Posterior vena cava (tissue), 2 donors: ENCODE results near the gene AKAP13. TPM values are rescaled to one million over a fixed set of nuclear protein-coding genes. Genes with fewer than 3 reads are reported as not detected.
"Not testable (repeated sequence)": the region's sequence is repeated elsewhere in the genome, so short reads cannot be mapped to it uniquely, and the experiment has no call there.

Source experiments
- DNase-seq: peaks from one replicate; pipeline ENCODE4 v3.0.0-alpha.2; 2020; ENCODE audit warnings: low spot score
- intact Hi-C, 2 donors: fragments of 100-400 bp; cut with DNase I; formaldehyde crosslinking; loops; one replicate each; pipeline versions ENCODE4 v1.14.1 to v1.14.2; 2022 to 2023
- long read RNA-seq, 2 donors: library from polyadenylated mRNA; unstranded; transcript quantifications; one replicate each; pipeline ENCODE4 v2.0.0, GENCODE V29; 2020 to 2021
- total RNA-seq, 2 donors: library from RNA; stranded (reverse); fragmentation: NEBNext Ultra II Directional; extraction: Animal tissue kit (Norgen Biotek cat#: 25700); gene quantifications; one replicate each; pipeline ENCODE4 v1.2.1, GENCODE V29; 2021
- donor health status: DM: yes; HTN: yes; CAD: no.
- donor health status: DM: yes; HTN: yes; CAD: no.

The AKAP13 gene, protein sequence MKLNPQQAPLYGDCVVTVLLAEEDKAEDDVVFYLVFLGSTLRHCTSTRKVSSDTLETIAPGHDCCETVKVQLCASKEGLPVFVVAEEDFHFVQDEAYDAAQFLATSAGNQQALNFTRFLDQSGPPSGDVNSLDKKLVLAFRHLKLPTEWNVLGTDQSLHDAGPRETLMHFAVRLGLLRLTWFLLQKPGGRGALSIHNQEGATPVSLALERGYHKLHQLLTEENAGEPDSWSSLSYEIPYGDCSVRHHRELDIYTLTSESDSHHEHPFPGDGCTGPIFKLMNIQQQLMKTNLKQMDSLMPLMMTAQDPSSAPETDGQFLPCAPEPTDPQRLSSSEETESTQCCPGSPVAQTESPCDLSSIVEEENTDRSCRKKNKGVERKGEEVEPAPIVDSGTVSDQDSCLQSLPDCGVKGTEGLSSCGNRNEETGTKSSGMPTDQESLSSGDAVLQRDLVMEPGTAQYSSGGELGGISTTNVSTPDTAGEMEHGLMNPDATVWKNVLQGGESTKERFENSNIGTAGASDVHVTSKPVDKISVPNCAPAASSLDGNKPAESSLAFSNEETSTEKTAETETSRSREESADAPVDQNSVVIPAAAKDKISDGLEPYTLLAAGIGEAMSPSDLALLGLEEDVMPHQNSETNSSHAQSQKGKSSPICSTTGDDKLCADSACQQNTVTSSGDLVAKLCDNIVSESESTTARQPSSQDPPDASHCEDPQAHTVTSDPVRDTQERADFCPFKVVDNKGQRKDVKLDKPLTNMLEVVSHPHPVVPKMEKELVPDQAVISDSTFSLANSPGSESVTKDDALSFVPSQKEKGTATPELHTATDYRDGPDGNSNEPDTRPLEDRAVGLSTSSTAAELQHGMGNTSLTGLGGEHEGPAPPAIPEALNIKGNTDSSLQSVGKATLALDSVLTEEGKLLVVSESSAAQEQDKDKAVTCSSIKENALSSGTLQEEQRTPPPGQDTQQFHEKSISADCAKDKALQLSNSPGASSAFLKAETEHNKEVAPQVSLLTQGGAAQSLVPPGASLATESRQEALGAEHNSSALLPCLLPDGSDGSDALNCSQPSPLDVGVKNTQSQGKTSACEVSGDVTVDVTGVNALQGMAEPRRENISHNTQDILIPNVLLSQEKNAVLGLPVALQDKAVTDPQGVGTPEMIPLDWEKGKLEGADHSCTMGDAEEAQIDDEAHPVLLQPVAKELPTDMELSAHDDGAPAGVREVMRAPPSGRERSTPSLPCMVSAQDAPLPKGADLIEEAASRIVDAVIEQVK (N-terminal part only)
- total RNA-seq, result 100 to 1,000 TPM; 214 TPM
- long read RNA-seq, donor 1, partial matches to known transcripts, result 20 of 49 reads
- long read RNA-seq, donor 1, other reads (novel, unspliced or antisense), result 29 of 49 reads
- long read RNA-seq, donor 2, partial matches to known transcripts, result 61 of 146 reads
- long read RNA-seq, donor 2, other reads (novel, unspliced or antisense), result 85 of 146 reads

DNA sequence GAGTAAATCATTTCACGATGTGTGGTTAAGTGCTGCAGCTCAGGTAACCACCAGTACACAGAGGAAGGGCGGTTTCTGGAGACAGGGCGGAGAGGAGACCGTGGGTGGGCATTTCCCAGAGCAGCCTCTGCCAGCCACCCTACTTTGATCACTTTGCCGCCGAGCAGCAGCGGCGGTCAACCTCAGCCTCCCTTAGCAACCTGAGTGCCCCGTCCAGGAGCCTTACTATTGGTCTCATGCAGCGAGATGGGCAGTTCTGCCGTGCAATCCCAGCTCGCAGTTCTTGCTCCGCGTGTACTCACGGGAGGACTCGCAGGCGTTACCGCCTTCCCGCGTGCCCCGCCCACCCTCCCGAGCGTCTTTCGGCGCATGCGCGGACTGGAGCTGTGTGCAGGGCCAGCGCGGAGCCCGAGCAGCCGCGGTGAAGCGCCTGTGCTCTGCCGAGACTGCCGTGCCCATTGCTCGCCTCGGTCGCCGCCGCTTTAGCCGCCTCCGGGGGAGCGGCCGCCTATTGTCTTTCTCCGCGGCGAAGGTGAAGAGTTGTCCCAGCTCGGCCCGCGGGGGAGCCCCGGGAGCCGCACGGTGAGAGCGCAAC is at the start of gene AKAP13:
Gene AKAP13 (plus strand): TSS at position 387 of the 595 bp plus-strand sequence. CDS start 105,118 bp downstream, outside the sequence.
- intact Hi-C loops, result no loop called here
- DNase-seq, result peak; percentile 99

DNA sequence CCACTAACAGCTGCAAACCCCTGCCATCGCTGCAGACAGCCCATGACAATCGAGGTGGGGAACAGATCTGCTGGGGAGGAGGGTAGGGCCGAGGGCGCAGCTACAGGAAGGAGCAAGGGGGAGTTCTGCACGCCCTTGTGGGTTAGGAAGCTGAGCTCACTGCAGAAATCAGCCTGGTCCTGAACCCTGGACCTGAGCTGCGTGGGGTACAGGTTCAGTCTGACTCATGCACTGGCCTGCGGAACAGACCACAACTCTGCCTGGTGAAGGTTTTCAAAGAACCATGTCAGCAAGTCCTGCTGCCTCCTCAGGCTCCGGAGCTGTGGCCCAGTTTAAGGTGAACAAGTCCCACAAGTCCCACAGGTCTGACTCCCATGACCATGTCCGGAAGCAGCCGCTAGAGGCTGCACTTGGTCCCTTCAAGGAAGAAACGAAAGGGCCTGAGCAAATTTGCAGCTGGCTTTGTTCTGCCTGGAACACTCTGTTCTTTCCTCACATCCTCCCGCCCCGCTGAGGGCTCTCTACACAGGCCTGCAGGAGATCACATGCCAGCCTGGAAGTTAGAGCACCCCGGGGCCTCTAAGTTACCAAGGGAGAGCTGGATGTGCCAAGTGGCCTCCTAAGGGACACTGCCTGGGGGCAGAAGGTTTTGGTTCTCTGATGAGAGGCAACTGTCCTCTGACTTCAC is 49.4 kb upstream of the AKAP13 start:
- peak; percentile 95 for DNase-seq
- intact Hi-C loops, result loop anchor here (10.0 kb wide), 3 partner anchors 84 to 194 kb away; no protein-coding TSS in a partner anchor

DNA sequence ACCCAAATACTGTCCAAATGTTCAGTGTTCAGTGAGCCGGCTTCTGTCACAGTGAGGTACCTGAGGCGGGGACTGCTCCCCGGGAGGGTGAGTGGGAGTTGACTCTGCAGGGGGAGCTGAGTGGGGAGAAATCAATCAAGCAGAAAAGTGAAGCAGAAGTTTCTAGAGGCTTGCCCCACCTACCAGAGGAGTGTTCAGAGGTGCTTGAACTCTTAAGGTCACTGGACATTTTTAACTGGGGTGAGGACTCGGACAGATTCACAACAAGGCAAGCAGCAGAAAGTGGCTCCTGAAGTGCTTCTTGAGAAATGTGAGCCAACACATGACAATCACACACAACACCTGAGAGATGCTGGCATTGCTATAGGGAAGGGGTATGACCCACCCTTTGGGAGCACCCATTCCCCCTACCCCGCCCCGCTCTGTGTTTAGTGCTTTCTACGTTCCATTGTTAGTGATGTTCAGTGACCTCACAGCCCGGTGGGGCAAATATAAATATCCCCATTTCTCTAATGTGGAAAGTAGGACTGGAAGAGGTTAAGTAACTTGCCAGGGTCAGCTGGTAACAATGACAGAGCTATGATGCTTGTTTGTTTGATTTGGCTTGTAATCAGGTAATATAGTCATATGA is 48.6 kb upstream of the AKAP13 start:
- intact Hi-C loops, result loop anchor here (10.0 kb wide), 3 partner anchors 83 to 193 kb away; no protein-coding TSS in a partner anchor
- no peak for DNase-seq

DNA sequence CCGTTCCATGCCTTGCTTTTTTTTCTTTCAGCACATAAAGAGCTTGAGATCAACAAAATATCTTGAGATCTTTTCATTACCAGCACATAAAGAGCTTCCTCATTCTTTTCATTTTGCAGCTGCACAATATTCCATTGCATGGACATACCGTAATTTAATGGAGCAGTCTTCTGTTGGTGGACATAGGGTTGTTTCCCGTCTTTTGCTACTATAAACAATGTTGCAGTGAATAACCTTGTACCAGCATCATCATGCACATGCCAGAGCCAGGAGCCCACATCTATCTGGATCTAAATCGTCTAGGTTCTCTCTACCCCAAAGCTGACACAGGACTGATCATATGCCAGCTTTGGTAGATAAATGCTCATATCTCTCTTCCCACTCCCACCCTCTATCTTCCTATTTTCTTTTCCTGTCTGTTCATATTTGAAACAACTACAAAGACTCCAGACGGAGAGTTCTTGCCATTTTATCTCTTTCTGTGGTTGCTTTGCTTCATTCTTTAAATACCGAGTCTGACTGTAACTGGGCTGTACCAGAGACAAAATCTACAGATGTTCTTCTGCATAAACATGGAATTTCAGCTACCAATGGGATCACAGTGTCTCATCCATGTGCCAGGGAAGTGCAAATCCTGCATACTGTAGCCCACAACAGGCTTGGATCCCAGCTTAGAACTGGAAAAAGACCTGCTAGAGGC is 47.1 kb upstream of the AKAP13 start:
- DNase-seq, result no peak
- intact Hi-C loops, result loop anchor here (10.0 kb wide), 3 partner anchors 82 to 192 kb away; no protein-coding TSS in a partner anchor

DNA sequence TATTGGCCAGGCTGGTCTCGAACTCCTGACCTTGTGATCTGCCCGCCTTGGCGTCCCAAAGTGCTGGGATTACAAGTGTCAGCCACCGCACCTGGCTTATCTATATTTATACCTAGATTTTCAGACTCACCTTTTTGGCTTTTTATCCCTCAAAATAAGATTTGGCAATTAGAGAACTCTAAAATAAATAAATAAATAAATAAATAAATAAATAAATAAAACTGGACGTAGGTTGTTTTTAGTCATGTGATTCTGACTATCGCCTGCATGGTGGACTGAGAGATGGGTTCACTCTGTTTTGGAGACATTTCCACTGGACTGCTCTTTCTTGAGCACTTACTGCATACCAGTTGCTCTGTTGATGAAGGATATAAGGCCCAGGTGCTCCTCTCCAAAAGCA is 46.2 kb upstream of the AKAP13 start:
- DNase-seq, result no peak
- intact Hi-C loops, result loop anchor here (10.0 kb wide), 3 partner anchors 81 to 191 kb away; no protein-coding TSS in a partner anchor

DNA sequence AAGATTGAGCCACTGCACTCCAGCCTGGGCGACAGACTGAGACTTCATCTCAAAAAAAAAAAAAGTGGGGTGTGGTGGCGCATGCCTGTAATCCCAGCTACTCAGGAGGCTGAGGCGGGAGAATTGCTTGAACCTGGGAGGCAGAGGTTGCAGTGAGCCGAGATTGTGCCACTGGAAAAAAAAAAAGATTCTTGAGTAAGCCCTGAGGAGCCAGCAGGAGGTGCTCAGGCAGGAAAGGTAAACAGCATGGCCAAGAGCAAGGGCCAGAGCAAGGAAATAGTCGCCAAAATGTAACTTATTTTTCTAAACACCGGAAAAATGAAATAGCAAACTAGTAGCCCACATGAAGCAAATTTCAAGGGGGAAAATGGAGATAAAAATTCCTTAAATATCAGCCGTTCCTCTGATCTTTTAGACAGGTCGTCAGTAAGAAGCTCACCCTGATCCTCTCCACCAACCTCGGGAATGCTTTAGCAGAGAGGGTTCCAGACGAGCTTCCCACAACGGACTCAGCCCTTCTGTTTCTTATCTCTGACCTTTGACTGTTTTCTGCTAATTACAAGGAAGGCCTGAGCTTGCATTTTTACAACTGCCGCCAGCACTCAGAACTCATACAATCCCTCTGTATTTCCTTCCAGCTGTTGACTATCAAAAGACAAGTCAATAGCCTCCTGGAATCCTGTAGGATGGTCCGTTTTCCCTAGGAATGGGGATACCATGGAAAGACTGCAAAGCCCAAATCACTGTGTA is 45.0 kb upstream of the AKAP13 start:
- no peak for DNase-seq
- intact Hi-C loops, result loop anchor here (10.0 kb wide), 3 partner anchors 79 to 189 kb away; no protein-coding TSS in a partner anchor

DNA sequence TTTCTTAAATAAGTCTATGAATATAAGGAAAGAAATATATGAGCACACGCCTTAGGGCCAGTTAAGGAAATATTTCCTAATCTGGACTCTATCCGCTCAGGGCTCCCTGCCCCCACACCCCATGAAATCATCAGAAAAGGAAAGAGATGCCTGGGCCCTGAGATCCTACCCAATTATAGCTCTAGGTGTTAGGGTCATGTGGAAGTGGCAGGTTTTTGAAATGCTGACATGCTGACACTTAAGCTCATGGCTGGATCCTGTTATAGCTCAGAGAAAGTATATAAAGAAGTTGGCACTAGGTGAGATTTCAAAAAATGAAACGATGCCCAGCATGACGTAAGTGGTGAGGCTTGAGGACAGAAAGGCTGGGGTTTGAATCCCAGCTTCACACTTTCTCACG is 43.5 kb upstream of the AKAP13 start:
- intact Hi-C loops, result loop anchor here (10.0 kb wide), 3 partner anchors 78 to 188 kb away; no protein-coding TSS in a partner anchor
- no peak for DNase-seq

DNA sequence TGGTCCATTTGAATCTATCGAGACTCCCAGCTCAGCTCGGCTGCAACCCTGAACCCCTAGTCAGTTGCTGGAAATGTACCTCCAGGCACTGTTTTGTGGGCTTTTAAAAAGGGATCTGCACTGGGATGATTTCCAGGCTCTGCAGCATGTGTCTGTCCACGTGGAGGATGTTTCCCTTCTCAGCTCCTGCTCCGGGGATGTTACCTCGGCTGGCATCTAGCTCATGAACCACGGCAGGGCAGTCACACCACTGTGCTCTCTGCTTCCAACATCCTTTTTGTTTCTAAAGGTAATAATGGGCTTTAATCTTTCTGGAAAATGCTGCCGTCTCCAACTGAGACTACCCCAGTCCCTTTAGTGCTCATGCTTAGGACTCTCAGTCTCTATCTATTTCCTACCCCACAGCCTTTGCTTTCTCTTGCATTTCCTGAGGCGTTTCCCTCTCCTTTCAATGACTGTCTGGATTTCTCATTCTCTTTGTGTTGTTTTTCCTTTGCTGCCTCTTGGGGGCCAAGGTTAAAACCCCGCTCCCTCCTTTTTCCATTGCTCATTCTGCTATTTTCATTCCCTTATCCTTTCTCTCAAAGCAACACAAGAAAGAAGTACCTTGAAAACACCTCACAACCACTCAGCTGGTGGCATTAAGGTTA is 42.9 kb upstream of the AKAP13 start:
- intact Hi-C loops, result loop anchor here (10.0 kb wide), 3 partner anchors 77 to 187 kb away; no protein-coding TSS in a partner anchor

DNA sequence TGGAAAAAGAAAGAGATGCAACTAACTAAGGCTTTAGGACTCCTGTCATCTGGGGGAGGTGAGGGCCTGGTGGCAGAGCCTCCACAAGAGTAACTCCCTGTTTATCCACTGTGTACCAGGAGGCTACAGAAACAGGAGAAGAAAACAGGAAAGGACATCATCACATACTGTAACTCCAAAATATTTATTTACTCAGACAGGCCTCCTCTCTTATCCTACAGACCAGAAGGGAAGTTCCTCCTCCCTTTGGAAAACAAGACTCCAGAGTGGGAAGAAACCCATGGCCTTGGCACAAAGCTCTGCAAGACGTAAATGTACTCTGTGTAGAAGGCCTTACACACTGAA is 40.1 kb upstream of the AKAP13 start:
- intact Hi-C loops, result no loop called here
- DNase-seq, result no peak

More for the DNA sequence above, 42.9 kb upstream of the AKAP13 start:
- no peak for DNase-seq

DNA sequence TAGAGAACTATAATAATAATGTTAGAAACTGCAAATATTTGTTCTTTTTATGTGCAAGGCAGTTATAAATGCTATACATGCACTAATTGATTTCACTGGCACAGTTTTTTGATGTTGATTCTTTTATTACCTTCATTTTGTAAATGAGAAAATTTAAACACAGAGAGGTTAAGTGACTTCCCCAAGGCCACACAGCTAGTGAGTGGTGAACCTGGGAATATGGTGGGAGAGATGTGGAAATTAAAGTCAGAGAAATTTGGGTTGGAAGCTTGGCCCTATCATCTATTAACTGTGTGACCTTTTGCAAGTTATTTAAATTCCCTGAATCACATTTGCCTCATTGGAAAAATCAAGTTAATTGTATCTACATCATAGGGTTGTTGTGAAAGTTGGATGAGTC is 39.6 kb upstream of the AKAP13 start:
- no peak for DNase-seq

DNA sequence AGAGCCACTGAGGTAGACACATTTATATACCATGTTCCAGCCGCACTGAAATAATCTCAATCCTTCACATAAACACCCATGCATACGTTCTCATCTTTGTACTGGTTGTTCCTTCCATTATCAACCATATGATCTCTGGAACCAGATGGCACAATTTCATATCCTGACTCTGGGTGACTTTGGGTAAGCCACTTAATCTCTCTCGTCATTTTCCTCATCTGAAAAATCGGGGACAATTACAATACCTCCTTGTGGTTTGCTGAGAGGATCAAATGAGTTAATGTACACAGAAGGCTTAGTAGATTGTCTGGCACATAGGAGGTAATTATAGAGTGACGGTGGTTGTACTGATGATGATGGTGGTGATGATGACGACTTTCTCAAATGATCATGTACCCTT is 38.2 kb upstream of the AKAP13 start:
- DNase-seq, intact Hi-C loops: not testable (repeated sequence)

More for the DNA sequence above, 39.6 kb upstream of the AKAP13 start:
- intact Hi-C loops, result no loop called here

DNA sequence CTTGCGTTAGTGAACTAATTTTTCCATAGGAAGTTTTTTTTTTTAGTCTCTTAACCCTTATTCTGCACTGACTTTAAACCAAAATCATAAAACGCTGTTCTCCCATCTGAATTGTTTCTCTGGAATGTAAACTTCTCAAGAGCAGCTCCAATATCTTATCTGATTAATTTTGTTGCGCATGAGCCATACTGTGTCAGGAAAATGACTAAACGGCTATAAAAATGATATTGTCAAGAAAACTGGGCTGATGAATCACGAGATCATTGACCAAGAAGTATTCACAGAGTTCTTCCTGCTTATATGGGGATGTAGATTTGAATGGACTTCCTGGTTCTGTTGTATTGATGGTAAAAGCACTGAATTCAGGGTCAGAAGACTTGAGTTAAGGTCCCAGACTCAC is 37.0 kb upstream of the AKAP13 start:
- intact Hi-C loops, DNase-seq: not testable (repeated sequence)

DNA sequence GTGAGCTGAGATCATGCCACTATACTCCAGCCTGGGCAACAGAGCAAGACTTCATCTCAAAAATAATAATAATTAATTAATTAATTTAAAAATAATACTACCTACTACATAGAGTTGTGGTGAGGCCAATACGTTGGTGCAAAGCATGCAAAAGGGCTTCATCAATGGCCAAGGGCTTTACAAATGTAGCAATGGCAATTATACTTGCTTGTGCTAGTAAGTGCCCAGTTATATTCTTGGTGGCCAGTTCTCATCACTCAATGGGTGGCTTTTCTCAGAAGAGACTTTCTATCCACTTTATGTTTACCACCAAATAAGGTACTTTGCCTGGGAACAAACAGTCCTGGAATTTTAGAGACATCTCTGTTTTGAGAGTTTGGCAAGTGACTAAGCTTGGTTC is 36.2 kb upstream of the AKAP13 start:
- DNase-seq, intact Hi-C loops: not testable (repeated sequence)

DNA sequence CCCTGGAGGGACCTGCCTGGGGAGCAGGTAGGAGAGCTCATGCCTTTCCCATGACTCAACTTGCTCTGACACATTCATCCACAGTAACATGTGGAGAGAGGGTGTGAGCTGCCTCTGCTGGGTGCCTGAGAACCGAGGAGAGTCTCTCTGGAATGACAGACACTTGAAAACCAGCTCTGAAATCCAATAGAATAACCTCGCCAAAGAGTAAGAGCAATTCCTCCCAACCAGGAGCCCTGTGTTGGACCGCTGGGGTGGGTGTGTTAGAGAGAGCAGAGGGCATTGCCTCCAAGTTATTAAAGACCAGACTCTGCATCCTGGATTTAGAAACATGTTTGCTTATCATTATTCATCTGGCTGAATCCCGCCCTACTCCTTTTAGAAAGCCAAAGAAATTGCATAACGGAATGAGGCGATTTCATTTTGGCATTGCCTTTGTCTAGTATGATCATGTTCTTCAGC is 35.7 kb upstream of the AKAP13 start:
- DNase-seq, intact Hi-C loops: not testable (repeated sequence)

DNA sequence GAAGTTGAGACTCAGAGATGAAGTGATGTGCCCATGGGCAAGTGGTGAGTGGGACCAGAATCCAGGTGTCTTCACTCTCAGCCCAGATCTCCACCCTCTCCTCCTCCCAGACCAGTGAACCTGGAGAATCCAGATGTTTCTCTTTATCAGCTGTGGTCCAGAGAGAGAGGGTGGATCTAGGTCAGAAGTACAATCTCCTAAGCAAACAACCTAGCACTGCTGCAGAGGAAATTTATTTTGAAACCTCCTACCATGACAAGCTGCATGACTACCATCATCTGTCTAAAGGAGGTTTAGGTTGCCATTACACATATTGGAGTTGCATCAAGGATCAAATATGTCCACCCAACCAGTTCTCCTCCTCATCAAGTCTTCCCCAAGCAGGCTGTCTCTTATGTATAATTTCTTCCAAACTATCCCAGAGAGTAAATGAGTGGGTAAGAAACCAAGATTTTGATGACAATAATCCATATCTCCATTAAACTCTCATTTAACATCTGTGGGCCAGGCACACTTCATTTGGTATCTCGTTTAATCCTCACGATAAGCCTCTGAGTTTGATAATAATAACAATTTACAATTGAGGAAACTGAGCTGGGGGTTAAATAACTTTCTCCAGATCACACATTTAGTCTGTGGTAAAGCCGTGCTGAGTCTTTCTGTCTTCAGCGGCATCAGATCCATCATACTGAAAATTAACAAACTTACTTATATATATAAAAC is 35.0 kb upstream of the AKAP13 start:
- intact Hi-C loops, DNase-seq: not testable (repeated sequence)
